K562 (cell line): Measurements from ENCODE around the gene GARNL3. TPM values are rescaled to one million over a fixed set of nuclear protein-coding genes. Genes with fewer than 3 reads are reported as not detected.

Experiments used
- ATAC-seq: fragments of 200-7000 bp; cut with Tn5 transposase; 3 replicates; pipeline ENCODE4 v1.9.1; 2020; ENCODE audit warnings: moderate library complexity
- BruUV-seq: library from RNA; stranded (reverse); fragments of 400-500 nt; replicated peaks from 2 replicates; lab custom pipeline; 2021; lab: Mats Ljungman, UMichigan
- CTCF ChIA-PET: fragments of 300-600 bp; formaldehyde crosslinking; extraction: SDS; loops from one replicate; lab custom pipeline; 2021; ENCODE audit warnings: low intra/inter-chr PET ratio; lab: Yijun Ruan, JAX
- POLR2A ChIA-PET: fragments of 300-600, 350-650 bp; sonication (Branson Sonifier 250); formaldehyde crosslinking; extraction: SDS; loops from one replicate; lab custom pipeline; 2021; ENCODE audit warnings: antibody characterized with exemption, inconsistent platforms; lab: Yijun Ruan, JAX
- DNase-seq, 4 experiments: peaks; one replicate each; pipeline versions ENCODE4 v3.0.0 to v3.0.0-alpha.2; 2011 to 2018; ENCODE audit warnings: low spot score in 3 of 4, mixed read lengths in 3 of 4; ENCODE audit errors: extremely low read depth in 1 of 4
- FAIRE-seq: peaks from 2 replicates; lab custom pipeline; 2011; peaks lifted over from hg19 to GRCh38; lab: Jason Lieb, UNC
- H2AFZ ChIP-seq: 2 replicates; pipeline ENCODE4 v1.6.0; 2011; ENCODE audit warnings: low read depth, low read length, control low read depth, inconsistent platforms
- H3K27ac ChIP-seq: fragments of 200-600 bp; 3 replicates; pipeline ENCODE4 v1.8.0; 2011; ENCODE audit warnings: low read depth, mild to moderate bottlenecking, control low read depth, inconsistent platforms, low read length, moderate library complexity, mixed read lengths; ENCODE audit errors: extremely low read depth
- H3K27me3 ChIP-seq, 2 experiments: fragments of 300-600 bp in 1 of 2; 2 replicates in 1 of 2; 3 replicates in 1 of 2; pipeline versions ENCODE4 v1.6.0 to v1.8.0; 2011; ENCODE audit warnings: inconsistent platforms in 2 of 2, low read length in 2 of 2, mild to moderate bottlenecking in 1 of 2, mixed read lengths in 1 of 2, moderate library complexity in 1 of 2; ENCODE audit not compliant: control insufficient read depth in 2 of 2, insufficient read depth in 2 of 2
- H3K36me3 ChIP-seq: fragments of 300-600 bp; 3 replicates; pipeline ENCODE4 v1.8.0; 2011; ENCODE audit warnings: mild to moderate bottlenecking, low read length, inconsistent platforms; ENCODE audit not compliant: control insufficient read depth, insufficient read depth
- H3K4me1 ChIP-seq, 2 experiments: fragments of 200-600 bp in 1 of 2; replicated peaks in 1 of 2; 2 replicates in 1 of 2; 3 replicates in 1 of 2; pipeline versions ENCODE4 v1.5.1 to v1.8.0; 2011; ENCODE audit warnings: inconsistent platforms in 2 of 2, low read length in 2 of 2, mild to moderate bottlenecking in 1 of 2, mixed read lengths in 1 of 2, moderate library complexity in 1 of 2; ENCODE audit not compliant: control insufficient read depth in 2 of 2, insufficient read depth in 2 of 2
- H3K4me2 ChIP-seq: 2 replicates; pipeline ENCODE4 v1.6.1; 2011; ENCODE audit warnings: low read length, control low read depth, inconsistent platforms, mixed read lengths; ENCODE audit not compliant: insufficient read depth
- H3K4me3 ChIP-seq: fragments of 200-600 bp; sonication (generic), shearing (Covaris generic); 2 replicates; pipeline ENCODE4 v1.5.1; 2016; ENCODE audit warnings: control low read depth, inconsistent platforms
- H3K79me2 ChIP-seq: fragments of 200-600 bp; 3 replicates; pipeline ENCODE4 v1.8.0; 2011; ENCODE audit warnings: low read length, inconsistent platforms; ENCODE audit not compliant: control insufficient read depth, insufficient read depth
- H3K9ac ChIP-seq, 2 experiments: 2 replicates each; pipeline versions ENCODE4 v1.6.0 to v1.6.1; 2011; ENCODE audit warnings: low read depth in 2 of 2, low read length in 2 of 2, control low read depth in 1 of 2, inconsistent platforms in 1 of 2, mild to moderate bottlenecking in 1 of 2, mixed read lengths in 1 of 2; ENCODE audit not compliant: insufficient read depth in 1 of 2
- H3K9me1 ChIP-seq: one replicate; pipeline ENCODE4 v1.6.0; 2011; ENCODE audit warnings: inconsistent platforms, mild to moderate bottlenecking, low read length, moderate library complexity; ENCODE audit not compliant: control insufficient read depth, insufficient read depth
- H3K9me3 ChIP-seq: replicated peaks from 2 replicates; pipeline ENCODE4 v1.5.1; 2011; ENCODE audit warnings: low read depth, low read length, inconsistent platforms; ENCODE audit not compliant: control insufficient read depth, insufficient read depth
- H4K20me1 ChIP-seq: replicated peaks from 2 replicates; pipeline ENCODE4 v1.6.1; 2011; ENCODE audit warnings: low read length, inconsistent platforms, mixed read lengths; ENCODE audit not compliant: control insufficient read depth, insufficient read depth
- ARID1B ChIP-seq: fragments of 450-650 bp; IDR thresholded peaks from 2 replicates; pipeline ENCODE4 v1.6.1; 2016; ENCODE audit warnings: antibody characterized with exemption, mild to moderate bottlenecking, inconsistent platforms
- ATF1 ChIP-seq, 2 experiments: fragments of 450-650 bp in 1 of 2; IDR thresholded peaks; 2 replicates each; pipeline ENCODE4 v1.6.1; 2016; ENCODE audit warnings: missing compliant biosample characterization in 1 of 2, missing genetic modification characterization in 1 of 2
- ATF7 ChIP-seq: fragments of 450-650 bp; IDR thresholded peaks from 2 replicates; pipeline ENCODE4 v1.7.1; 2014; ENCODE audit warnings: mild to moderate bottlenecking, moderate library complexity
- CBFA2T3 ChIP-seq: fragments of 450-650 bp; IDR thresholded peaks from 2 replicates; pipeline ENCODE4 v1.6.1; 2017
- CBX3 ChIP-seq, 2 experiments: IDR thresholded peaks; 1 replicate in 1 of 2; 2 replicates in 1 of 2; pipeline ENCODE4 v1.6.1; 2012; ENCODE audit warnings: inconsistent platforms in 2 of 2, low read length in 2 of 2, borderline replicate concordance in 1 of 2, control low read depth in 1 of 2
- CREM ChIP-seq: IDR thresholded peaks from 2 replicates; pipeline ENCODE4 v1.6.1; 2014; ENCODE audit warnings: antibody characterized with exemption, low read depth
- CTBP1 ChIP-seq: fragments of 450-650 bp; IDR thresholded peaks from 2 replicates; pipeline ENCODE4 v1.6.1; 2016; ENCODE audit warnings: borderline replicate concordance
- KDM1A ChIP-seq, 2 experiments: fragments of 450-650 bp; IDR thresholded peaks; 2 replicates each; pipeline ENCODE4 v1.6.1; 2016; ENCODE audit warnings: mild to moderate bottlenecking in 2 of 2
- MEF2A ChIP-seq: IDR thresholded peaks from 2 replicates; pipeline ENCODE4 v1.6.1; 2011; ENCODE audit warnings: low read depth, mild to moderate bottlenecking, low read length, moderate library complexity; ENCODE audit not compliant: control insufficient read depth
- NR2C1 ChIP-seq, 2 experiments: fragments of 450-650 bp; IDR thresholded peaks; 2 replicates each; pipeline ENCODE4 v1.6.1; 2017; ENCODE audit warnings: mild to moderate bottlenecking in 2 of 2, antibody characterized with exemption in 1 of 2, inconsistent platforms in 1 of 2, missing compliant biosample characterization in 1 of 2, missing genetic modification characterization in 1 of 2
- RBM22 ChIP-seq: fragments of 200-400 bp; formaldehyde crosslinking; IDR thresholded peaks from 2 replicates; pipeline ENCODE4 v1.6.1; 2018; ENCODE audit warnings: low read length, low read depth; ENCODE audit not compliant: poor library complexity, severe bottlenecking
- ZEB2 ChIP-seq: fragments of 450-650 bp; IDR thresholded peaks from 2 replicates; pipeline ENCODE4 v1.6.1; 2016
- ZKSCAN8 ChIP-seq: fragments of 200-800 bp; sonication (Bioruptor generic); IDR thresholded peaks from 2 replicates; pipeline ENCODE4 v1.6.1; 2016; ENCODE audit warnings: missing genetic modification characterization, missing compliant biosample characterization
- WGBS: fragments of 100-300 bp; shearing (Covaris generic); methylation state at CpG from one replicate; pipeline ENCODE4 v1.1.6; 2016; ENCODE audit warnings: low coverage, mixed read lengths; ENCODE audit not compliant: insufficient coverage; ENCODE audit errors: missing lambda C conversion rate; 5-methylcytosine and 5-hydroxymethylcytosine counted together
- in situ Hi-C: fragments of 300-500 bp; cut with MboI; formaldehyde crosslinking; loops from 4 replicates; pipeline ENCODE4 v1.15.0; 2018; ENCODE audit warnings: inconsistent platforms, mixed read lengths
- intact Hi-C: fragments of 100-400 bp; cut with micrococcal nuclease; formaldehyde crosslinking; loops from 2 replicates; pipeline ENCODE4 v1.14.2; 2022
- polyA plus RNA-seq, 8 experiments: library from polyadenylated mRNA; depleted of rRNA in 4 of 8; stranded (reverse) in 5 of 8; unstranded in 3 of 8; fragments of >200 nt; fragmentation: Nextera tagmentation in 2 of 8; fragmentation: Illumina TruSeq in 1 of 8; extraction: Ambion mirVana in 2 of 8; extraction: Trizol in 1 of 8; gene quantifications; 2 replicates each; pipeline versions ENCODE4 v1.2.1 to v1.2.3, GENCODE V29; 2011 to 2014; ENCODE audit warnings: inconsistent platforms in 1 of 8, missing spikeins in 1 of 8
- total RNA-seq, 7 experiments: library from RNA; depleted of rRNA in 6 of 7; stranded (reverse); fragments of >200 nt in 6 of 7; fragmentation: Illumina TruSeq in 2 of 7; extraction: Trizol in 2 of 7; gene quantifications; 2 replicates each; pipeline versions ENCODE4 v1.2.1 to v1.2.3, GENCODE V29; 2011 to 2021; ENCODE audit warnings: low replicate concordance in 1 of 7
- TF ChIP-seq, protein P1 (sequence below), 2 experiments: IDR thresholded peaks in 1 of 2; conservative IDR thresholded peaks in 1 of 2; 2 replicates each; pipeline ENCODE4 v1.6.1; 2016; ENCODE audit warnings: low read depth in 2 of 2, mild to moderate bottlenecking in 1 of 2, missing compliant biosample characterization in 1 of 2, missing genetic modification characterization in 1 of 2, moderate library complexity in 1 of 2
- TF ChIP-seq, protein P2 (sequence below): sonication (generic); formaldehyde crosslinking; IDR thresholded peaks from 2 replicates; pipeline ENCODE4 v1.8.0; 2022; ENCODE audit warnings: mild to moderate bottlenecking, missing genetic modification reagents

The GARNL3 gene
- total and polyA plus RNA-seq, 9 of the 15 experiments (the other 6 are each of a cell fraction or from before 2014, with no cell fraction given) = 0.35 to 2.7 (median 1.6) TPM

DNA sequence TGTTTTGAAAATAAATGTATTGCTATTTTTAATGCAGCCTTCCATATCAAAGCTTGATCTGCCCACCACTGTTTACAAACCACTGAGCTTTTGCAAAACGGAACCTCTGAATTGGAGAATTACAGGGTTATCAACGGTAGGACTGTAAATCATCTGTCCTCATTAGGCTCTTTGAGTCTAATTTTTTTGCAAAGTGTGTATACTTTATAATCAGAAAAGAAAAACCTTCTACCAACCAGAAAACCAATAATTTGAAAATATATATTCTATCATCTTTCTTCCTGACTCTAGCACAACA is 125.6 kb downstream of the GARNL3 start (continued):
- TF ChIP-seq, protein P1, sequence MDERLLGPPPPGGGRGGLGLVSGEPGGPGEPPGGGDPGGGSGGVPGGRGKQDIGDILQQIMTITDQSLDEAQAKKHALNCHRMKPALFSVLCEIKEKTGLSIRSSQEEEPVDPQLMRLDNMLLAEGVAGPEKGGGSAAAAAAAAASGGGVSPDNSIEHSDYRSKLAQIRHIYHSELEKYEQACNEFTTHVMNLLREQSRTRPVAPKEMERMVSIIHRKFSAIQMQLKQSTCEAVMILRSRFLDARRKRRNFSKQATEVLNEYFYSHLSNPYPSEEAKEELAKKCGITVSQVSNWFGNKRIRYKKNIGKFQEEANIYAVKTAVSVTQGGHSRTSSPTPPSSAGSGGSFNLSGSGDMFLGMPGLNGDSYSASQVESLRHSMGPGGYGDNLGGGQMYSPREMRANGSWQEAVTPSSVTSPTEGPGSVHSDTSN (CRISPR knock-in tag; IDR thresholded peaks at IDR 0.05; ENCODE audit: low read depth) = no peak
- TF ChIP-seq, protein P1 (tag; conservative IDR thresholded peaks at IDR 0.05; ENCODE audit: low read depth) = peak; percentile 20; the same call in 1 of the 2 replicates

DNA sequence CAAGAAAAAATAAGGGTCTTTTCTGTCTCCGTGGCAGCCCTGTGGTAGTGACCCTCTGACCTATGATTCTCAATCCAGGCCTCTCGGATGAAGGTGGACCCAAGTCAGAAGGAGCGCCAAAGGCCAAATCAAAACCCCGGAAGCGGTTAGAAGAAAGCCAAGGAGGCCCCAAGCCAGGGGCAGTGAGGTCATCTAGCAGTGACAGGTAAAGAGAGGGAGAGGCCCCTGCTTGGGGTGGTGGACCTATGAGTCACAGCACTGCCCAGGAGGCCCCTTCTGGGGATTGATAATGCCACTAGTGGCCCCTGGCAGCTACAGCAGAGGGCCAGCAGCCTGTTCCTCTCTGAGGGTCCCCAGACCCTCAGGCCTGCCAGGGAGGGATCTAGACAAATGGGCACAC is 126.0 kb downstream of the GARNL3 start:
- peak; percentile 22 to 41 (median 38) for DNase-seq
- TF ChIP-seq NR2C1 (IDR thresholded peaks at IDR 0.05) = peak; percentile 33; the same call in 1 of the 2 replicates
- TF ChIP-seq NR2C1 (tag; IDR thresholded peaks at IDR 0.05) = no peak
- peak; percentile 19; the same call in 1 of the 2 replicates for TF ChIP-seq CTBP1
- 0 out of 2 replicates have a peak, but pooled peaks have one; percentile 37 for TF ChIP-seq ZEB2
- TF ChIP-seq CBX3 (IDR thresholded peaks at IDR 0.05; ENCODE audit: borderline replicate concordance in 1 of 2, low read length in 2 of 2) = no peak
- no peak for TF ChIP-seq MEF2A
- TF ChIP-seq KDM1A (IDR thresholded peaks at IDR 0.05) = peak; percentile 64 to 66; a peak in 3 of 4 replicates
- no peak for TF ChIP-seq ATF1 (CRISPR knock-in tag; IDR thresholded peaks at IDR 0.05)
- TF ChIP-seq ATF1 (tag; IDR thresholded peaks at IDR 0.05) = 0 out of 2 replicates have a peak, but pooled peaks have one; percentile 16
- TF ChIP-seq RBM22 = no peak
- peak; percentile 47 for TF ChIP-seq CREM
- TF ChIP-seq ATF7 = peak; percentile 57; the same call in 1 of the 2 replicates
- TF ChIP-seq, protein P2, sequence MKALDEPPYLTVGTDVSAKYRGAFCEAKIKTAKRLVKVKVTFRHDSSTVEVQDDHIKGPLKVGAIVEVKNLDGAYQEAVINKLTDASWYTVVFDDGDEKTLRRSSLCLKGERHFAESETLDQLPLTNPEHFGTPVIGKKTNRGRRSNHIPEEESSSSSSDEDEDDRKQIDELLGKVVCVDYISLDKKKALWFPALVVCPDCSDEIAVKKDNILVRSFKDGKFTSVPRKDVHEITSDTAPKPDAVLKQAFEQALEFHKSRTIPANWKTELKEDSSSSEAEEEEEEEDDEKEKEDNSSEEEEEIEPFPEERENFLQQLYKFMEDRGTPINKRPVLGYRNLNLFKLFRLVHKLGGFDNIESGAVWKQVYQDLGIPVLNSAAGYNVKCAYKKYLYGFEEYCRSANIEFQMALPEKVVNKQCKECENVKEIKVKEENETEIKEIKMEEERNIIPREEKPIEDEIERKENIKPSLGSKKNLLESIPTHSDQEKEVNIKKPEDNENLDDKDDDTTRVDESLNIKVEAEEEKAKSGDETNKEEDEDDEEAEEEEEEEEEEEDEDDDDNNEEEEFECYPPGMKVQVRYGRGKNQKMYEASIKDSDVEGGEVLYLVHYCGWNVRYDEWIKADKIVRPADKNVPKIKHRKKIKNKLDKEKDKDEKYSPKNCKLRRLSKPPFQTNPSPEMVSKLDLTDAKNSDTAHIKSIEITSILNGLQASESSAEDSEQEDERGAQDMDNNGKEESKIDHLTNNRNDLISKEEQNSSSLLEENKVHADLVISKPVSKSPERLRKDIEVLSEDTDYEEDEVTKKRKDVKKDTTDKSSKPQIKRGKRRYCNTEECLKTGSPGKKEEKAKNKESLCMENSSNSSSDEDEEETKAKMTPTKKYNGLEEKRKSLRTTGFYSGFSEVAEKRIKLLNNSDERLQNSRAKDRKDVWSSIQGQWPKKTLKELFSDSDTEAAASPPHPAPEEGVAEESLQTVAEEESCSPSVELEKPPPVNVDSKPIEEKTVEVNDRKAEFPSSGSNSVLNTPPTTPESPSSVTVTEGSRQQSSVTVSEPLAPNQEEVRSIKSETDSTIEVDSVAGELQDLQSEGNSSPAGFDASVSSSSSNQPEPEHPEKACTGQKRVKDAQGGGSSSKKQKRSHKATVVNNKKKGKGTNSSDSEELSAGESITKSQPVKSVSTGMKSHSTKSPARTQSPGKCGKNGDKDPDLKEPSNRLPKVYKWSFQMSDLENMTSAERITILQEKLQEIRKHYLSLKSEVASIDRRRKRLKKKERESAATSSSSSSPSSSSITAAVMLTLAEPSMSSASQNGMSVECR (CRISPR knock-in tag) = no peak
- TF ChIP-seq CBFA2T3 = peak; percentile 12; the same call in 1 of the 2 replicates
- no peak for TF ChIP-seq ZKSCAN8 (CRISPR knock-in tag)
- peak; percentile 36; the same call in 1 of the 2 replicates for TF ChIP-seq ARID1B

More for the DNA sequence above, 126.0 kb downstream of the GARNL3 start:
- intact Hi-C loops = no loop called here
- peak; percentile 62 for ATAC-seq
- BruUV-seq = no TSS peak
- Histone ChIP-seq H3K27ac (no peak overlapping the region), H3K79me2 (no peaks in the 10 kb centered on the region), H3K36me3 (no peaks in the 10 kb centered on the region), H3K9me3 (no peaks in the 10 kb centered on the region), H4K20me1 (no peaks in the 10 kb centered on the region), H3K4me3 (no peak overlapping the region), H3K27me3 (peaks cover 8 to 15% of the 10 kb centered on the region in 2 experiments; a peak in 4 of 5 replicates), H2AFZ (no peak overlapping the region), H3K9me1 (no peaks in the 10 kb centered on the region), H3K4me2 (no peak overlapping the region), H3K4me1 (peaks cover 2 to 4% of the 10 kb centered on the region in 2 experiments; a peak in 2 of 5 replicates), H3K9ac (no peak overlapping the region)
- WGBS = 11% methylated on average over 5 of the region's 5 CpGs
- ChIA-PET CTCF (no interaction called here), POLR2A (no interaction called here)
- in situ Hi-C loops = no loop called here
- FAIRE-seq = no peak
